HCT116 (cell line): ENCODE data around the gene RAB40C. TPM values are rescaled to one million over a fixed set of nuclear protein-coding genes. Genes with fewer than 3 reads are reported as not detected.

ENCODE experiments used
- ATAC-seq: fragments of 200-7000 bp; cut with Tn5 transposase; 2 replicates; pipeline ENCODE4 v1.9.1; 2020; ENCODE audit warnings: mild to moderate bottlenecking, moderate library complexity
- BruUV-seq: library from RNA; stranded (reverse); fragments of 400-500 nt; replicated peaks from 2 replicates; lab custom pipeline; 2021; lab: Mats Ljungman, UMichigan
- CTCF ChIA-PET: fragments of 300-600 bp; sonication (Branson Sonifier 250); formaldehyde crosslinking; loops from one replicate; lab custom pipeline; 2021; ENCODE audit warnings: antibody characterized with exemption; lab: Charles Lee
- POLR2A ChIA-PET: fragments of 300-600, 350-600 bp; sonication (Branson Sonifier 250); formaldehyde crosslinking; loops from one replicate; lab custom pipeline; 2021; ENCODE audit warnings: antibody characterized with exemption; lab: Charles Lee
- RAD21 ChIA-PET, 2 experiments: fragments of 300-600 bp; sonication (Branson Sonifier 250); formaldehyde crosslinking; loops; one replicate each; lab custom pipeline; 2023; ENCODE audit warnings: low total read pairs in 2 of 2; ENCODE audit not compliant: uncharacterized antibody in 2 of 2, unreplicated experiment in 2 of 2, low non-redundant PET in 1 of 2; lab: Charles Lee
- DNase-seq: peaks from one replicate; pipeline ENCODE4 v3.0.0-alpha.2; 2010; ENCODE audit warnings: low read depth, low spot score
- H2AFZ ChIP-seq: fragments of 200-600 bp; shearing (Covaris generic), sonication (generic); 2 replicates; pipeline ENCODE4 v1.6.1; 2017; ENCODE audit warnings: low read depth, mixed run types, mixed read lengths, antibody characterized with exemption, low read length; ENCODE audit not compliant: poor library complexity, severe bottlenecking
- H3K27ac ChIP-seq: 2 replicates; pipeline ENCODE4 v1.5.1; 2012; ENCODE audit warnings: low read depth, low read length
- H3K27me3 ChIP-seq: fragments of 200-600 bp; sonication (generic); 2 replicates; pipeline ENCODE4 v1.6.1; 2016; ENCODE audit warnings: mixed run types, low read length, mixed read lengths; ENCODE audit not compliant: insufficient read depth
- H3K36me3 ChIP-seq, 2 experiments: fragments of 200-500 bp in 1 of 2; fragments of 200-600 bp in 1 of 2; sonication (Bioruptor generic) in 1 of 2; sonication (generic) in 1 of 2; 2 replicates each; pipeline versions ENCODE4 v1.5.1 to v1.6.1; 2014 to 2016; ENCODE audit warnings: low read length in 2 of 2, inconsistent platforms in 1 of 2, mixed read lengths in 1 of 2, mixed run types in 1 of 2; ENCODE audit not compliant: insufficient read depth in 2 of 2, control insufficient read depth in 1 of 2
- H3K4me1 ChIP-seq, 2 experiments: fragments of 200-600 bp in 1 of 2; sonication (generic) in 1 of 2; 2 replicates each; pipeline versions ENCODE4 v1.5.1 to v1.6.1; 2012 to 2017; ENCODE audit warnings: low read length in 2 of 2, inconsistent platforms in 1 of 2, mild to moderate bottlenecking in 1 of 2, mixed read lengths in 1 of 2, mixed run types in 1 of 2, moderate library complexity in 1 of 2; ENCODE audit not compliant: insufficient read depth in 2 of 2, control insufficient read depth in 1 of 2
- H3K4me2 ChIP-seq: fragments of 200-600 bp; sonication (generic); 2 replicates; pipeline ENCODE4 v1.6.1; 2017; ENCODE audit warnings: mixed run types, low read length, mixed read lengths
- H3K4me3 ChIP-seq, 2 experiments: fragments of 200-600 bp in 1 of 2; sonication (generic) in 1 of 2; replicated peaks in 1 of 2; 2 replicates each; pipeline ENCODE4 v1.5.1; 2011 to 2016; ENCODE audit warnings: low read length in 2 of 2, control low read depth in 1 of 2, low read depth in 1 of 2, mild to moderate bottlenecking in 1 of 2, mixed read lengths in 1 of 2, mixed run types in 1 of 2
- H3K79me2 ChIP-seq: fragments of 200-600 bp; sonication (generic); 2 replicates; pipeline ENCODE4 v1.6.1; 2017; ENCODE audit warnings: mild to moderate bottlenecking, mixed run types, low read length, moderate library complexity, mixed read lengths; ENCODE audit not compliant: insufficient read depth
- H3K9ac ChIP-seq: fragments of 200-600 bp; sonication (generic); 2 replicates; pipeline ENCODE4 v1.6.1; 2016; ENCODE audit warnings: low read length, mixed read lengths
- H3K9me2 ChIP-seq: fragments of 200-600 bp; sonication (generic), shearing (Covaris generic); 2 replicates; pipeline ENCODE4 v1.6.1; 2017; ENCODE audit warnings: mixed run types, mild to moderate bottlenecking, moderate library complexity; ENCODE audit not compliant: insufficient read depth
- H3K9me3 ChIP-seq, 2 experiments: fragments of 200-500 bp in 1 of 2; fragments of 200-600 bp in 1 of 2; sonication (Bioruptor generic) in 1 of 2; sonication (generic) in 1 of 2; 2 replicates each; pipeline ENCODE4 v1.6.1; 2014 to 2017; ENCODE audit warnings: low read length in 2 of 2, mixed read lengths in 2 of 2, inconsistent platforms in 1 of 2, low read depth in 1 of 2, mild to moderate bottlenecking in 1 of 2, mixed run types in 1 of 2, moderate library complexity in 1 of 2; ENCODE audit not compliant: control insufficient read depth in 1 of 2, insufficient read depth in 1 of 2
- H4K20me1 ChIP-seq: fragments of 200-600 bp; sonication (generic), shearing (Covaris generic); 2 replicates; pipeline ENCODE4 v1.6.1; 2017; ENCODE audit warnings: mixed run types, mild to moderate bottlenecking, moderate library complexity; ENCODE audit not compliant: insufficient read depth
- CBX3 ChIP-seq: IDR thresholded peaks from 2 replicates; pipeline ENCODE4 v1.6.1; 2012; ENCODE audit warnings: low read depth
- EGR1 ChIP-seq: IDR thresholded peaks from 2 replicates; pipeline ENCODE4 v1.6.1; 2012; ENCODE audit warnings: low read depth
- ELF1 ChIP-seq: IDR thresholded peaks from 2 replicates; pipeline ENCODE4 v1.6.1; 2012; ENCODE audit warnings: low read depth, borderline replicate concordance
- EZH2 ChIP-seq: fragments of 200-600 bp; sonication (generic); IDR thresholded peaks from 2 replicates; pipeline ENCODE4 v1.6.1; 2017; ENCODE audit warnings: antibody characterized with exemption, mixed run types
- EZH2phosphoT487 ChIP-seq: fragments of 200-600 bp; IDR thresholded peaks from 2 replicates; pipeline ENCODE4 v1.6.1; 2018; ENCODE audit warnings: antibody characterized with exemption, borderline replicate concordance
- FOSL1 ChIP-seq: IDR thresholded peaks from 2 replicates; pipeline ENCODE4 v1.6.1; 2012; ENCODE audit warnings: low read depth
- POLR2A ChIP-seq: IDR thresholded peaks from 2 replicates; pipeline ENCODE4 v1.7.0; 2011; ENCODE audit warnings: borderline replicate concordance; ENCODE audit not compliant: insufficient read depth, insufficient read length; ENCODE audit errors: extremely low read depth
- POLR2AphosphoS5 ChIP-seq: IDR thresholded peaks from 2 replicates; pipeline ENCODE4 v1.6.1; 2011; ENCODE audit warnings: mild to moderate bottlenecking, low read depth, low read length, moderate library complexity
- RAD21 ChIP-seq: IDR thresholded peaks from 2 replicates; pipeline ENCODE4 v1.6.1; 2012; ENCODE audit warnings: low read depth, mild to moderate bottlenecking
- TCF7L2 ChIP-seq: IDR thresholded peaks from 2 replicates; pipeline ENCODE4 v1.7.0; 2011; ENCODE audit warnings: borderline replicate concordance, inconsistent platforms; ENCODE audit not compliant: insufficient read depth, insufficient read length; ENCODE audit errors: extremely low read depth
- YY1 ChIP-seq: IDR thresholded peaks from 2 replicates; pipeline ENCODE4 v1.6.1; 2011; ENCODE audit warnings: low read length, low read depth, moderate library complexity, mild to moderate bottlenecking; ENCODE audit not compliant: insufficient replicate concordance; ENCODE audit errors: extremely low read depth
- intact Hi-C: fragments of 100-400 bp; cut with micrococcal nuclease; formaldehyde crosslinking; loops from 2 replicates; pipeline ENCODE4 v1.10.0; 2022
- total RNA-seq: library from RNA; stranded (reverse); gene quantifications from one replicate; pipeline ENCODE4 v1.2.1, GENCODE V29; 2021; ENCODE audit not compliant: unreplicated experiment
- TF ChIP-seq, protein P1 (sequence below), 3 experiments: fragments of 200-600 bp in 1 of 3; sonication (generic) in 1 of 3; IDR thresholded peaks in 2 of 3; conservative IDR thresholded peaks in 1 of 3; 2 replicates each; pipeline ENCODE4 v1.5.1; 2012 to 2017; ENCODE audit warnings: low read depth in 2 of 3, low read length in 2 of 3, antibody characterized with exemption in 1 of 3, borderline replicate concordance in 1 of 3, control low read depth in 1 of 3, mild to moderate bottlenecking in 1 of 3, mixed read lengths in 1 of 3, mixed run types in 1 of 3, moderate library complexity in 1 of 3; ENCODE audit not compliant: insufficient read depth in 1 of 3

Gene RAB40C
- total RNA-seq, 1 experiment from 2014 or later = 14.1 TPM

DNA sequence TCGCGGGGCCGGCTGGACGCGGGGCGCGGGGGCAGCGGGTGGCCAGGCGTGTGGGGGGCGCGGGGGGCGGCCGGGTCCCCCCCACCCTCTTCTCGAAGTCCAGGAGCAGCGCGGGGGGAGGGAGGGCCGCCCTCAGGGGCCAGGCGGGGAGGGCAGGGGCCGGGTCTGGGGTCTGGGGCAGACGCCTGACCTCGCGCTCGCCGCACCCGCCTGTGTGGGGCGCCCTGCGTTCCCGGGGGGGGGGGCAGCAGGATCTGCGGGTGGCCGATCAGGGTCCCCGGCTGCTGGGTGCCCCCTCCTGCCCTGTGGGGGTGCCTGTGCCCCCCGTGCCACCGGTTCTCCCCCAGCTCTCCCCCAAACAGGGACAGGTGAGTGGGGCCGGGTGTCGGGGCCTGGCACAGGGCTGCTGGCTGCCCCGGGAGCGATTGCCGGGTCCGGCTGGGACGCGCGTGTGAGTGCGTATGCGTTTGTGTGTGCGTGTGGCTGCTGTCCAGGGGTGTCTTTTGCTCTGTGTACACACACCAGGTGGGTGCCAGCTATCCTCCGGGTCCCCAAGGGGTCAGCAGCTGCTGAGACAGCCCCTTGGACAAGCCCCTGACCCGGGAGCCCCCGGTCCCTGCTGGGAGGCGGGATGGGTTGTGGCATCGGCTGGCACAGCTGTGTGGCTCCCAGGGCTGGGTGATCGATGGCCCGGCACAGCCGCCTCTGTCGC, 29.0 kb upstream of the RAB40C start:
- Histone ChIP-seq H3K36me3 (no peaks in the 10 kb centered on the region), H3K27me3 (no peaks in the 10 kb centered on the region), H3K9me2 (no peaks in the 10 kb centered on the region)
- TF ChIP-seq YY1 (no peak), EZH2 (no peak), POLR2A (no peak), RAD21 (no peak), EZH2phosphoT487 (no peak), POLR2AphosphoS5 (no peak), TCF7L2 (no peak)
- TF ChIP-seq, all 23 proteins: peak for 0
- no peak for DNase-seq
- CTCF ChIA-PET = no interaction called here
- ATAC-seq = no peak
- Histone ChIP-seq H3K79me2 (no peaks in the 10 kb centered on the region), H3K4me3 (no peak overlapping the region), H3K9ac (no peak overlapping the region), H2AFZ (no peak overlapping the region), H4K20me1 (no peaks in the 10 kb centered on the region), H3K27ac (no peak overlapping the region), H3K4me2 (no peak overlapping the region), H3K4me1 (no peaks in the 10 kb centered on the region), H3K9me3 (no peaks in the 10 kb centered on the region)
- POLR2A ChIA-PET = no interaction called here
- RAD21 ChIA-PET = no interaction called here
- intact Hi-C loops = no loop called here
- no TSS peak for BruUV-seq

DNA sequence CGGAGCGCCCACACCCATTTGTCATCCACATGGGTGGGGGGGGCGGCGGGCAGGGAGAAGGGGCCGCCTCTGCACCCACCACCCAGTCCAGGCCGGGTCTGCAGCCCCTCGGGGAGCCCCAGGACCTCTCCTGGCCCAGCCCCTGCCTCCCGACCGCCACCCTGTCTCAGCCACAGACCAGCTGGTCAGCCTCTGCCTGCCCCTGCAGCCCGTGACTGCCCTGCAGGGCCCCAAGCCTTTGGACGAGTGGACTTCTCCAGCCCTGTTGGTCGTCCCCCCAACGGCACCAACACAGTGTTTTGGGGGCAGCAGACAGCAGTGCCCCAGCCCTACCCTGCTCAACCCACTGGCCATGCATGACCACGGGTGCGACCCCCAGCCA, 28.5 kb upstream of the RAB40C start:
- H3K36me3 ChIP-seq = no peaks in the 10 kb centered on the region
- no peaks in the 10 kb centered on the region for H4K20me1 ChIP-seq
- H3K4me3 ChIP-seq = no peak overlapping the region
- POLR2A ChIA-PET = no interaction called here
- H3K79me2 ChIP-seq = no peaks in the 10 kb centered on the region
- RAD21 ChIA-PET = no interaction called here
- H2AFZ ChIP-seq = no peak overlapping the region
- no peaks in the 10 kb centered on the region for H3K27me3 ChIP-seq
- no peak overlapping the region for H3K4me2 ChIP-seq
- no peaks in the 10 kb centered on the region for H3K9me2 ChIP-seq
- no peaks in the 10 kb centered on the region for H3K4me1 ChIP-seq
- H3K27ac ChIP-seq = no peak overlapping the region
- no TSS peak for BruUV-seq
- TF ChIP-seq EGR1 = no peak
- TF ChIP-seq, protein P1, sequence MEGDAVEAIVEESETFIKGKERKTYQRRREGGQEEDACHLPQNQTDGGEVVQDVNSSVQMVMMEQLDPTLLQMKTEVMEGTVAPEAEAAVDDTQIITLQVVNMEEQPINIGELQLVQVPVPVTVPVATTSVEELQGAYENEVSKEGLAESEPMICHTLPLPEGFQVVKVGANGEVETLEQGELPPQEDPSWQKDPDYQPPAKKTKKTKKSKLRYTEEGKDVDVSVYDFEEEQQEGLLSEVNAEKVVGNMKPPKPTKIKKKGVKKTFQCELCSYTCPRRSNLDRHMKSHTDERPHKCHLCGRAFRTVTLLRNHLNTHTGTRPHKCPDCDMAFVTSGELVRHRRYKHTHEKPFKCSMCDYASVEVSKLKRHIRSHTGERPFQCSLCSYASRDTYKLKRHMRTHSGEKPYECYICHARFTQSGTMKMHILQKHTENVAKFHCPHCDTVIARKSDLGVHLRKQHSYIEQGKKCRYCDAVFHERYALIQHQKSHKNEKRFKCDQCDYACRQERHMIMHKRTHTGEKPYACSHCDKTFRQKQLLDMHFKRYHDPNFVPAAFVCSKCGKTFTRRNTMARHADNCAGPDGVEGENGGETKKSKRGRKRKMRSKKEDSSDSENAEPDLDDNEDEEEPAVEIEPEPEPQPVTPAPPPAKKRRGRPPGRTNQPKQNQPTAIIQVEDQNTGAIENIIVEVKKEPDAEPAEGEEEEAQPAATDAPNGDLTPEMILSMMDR (IDR thresholded peaks at IDR 0.05 in 2 of 3, conservative IDR thresholded peaks at IDR 0.05 in 1 of 3; ENCODE audit: borderline replicate concordance in 1 of 3, insufficient read depth in 1 of 3, low read depth in 2 of 3, low read length in 2 of 3) = no peak
- no peak for TF ChIP-seq CBX3
- TF ChIP-seq FOSL1 = no peak
- no peak for TF ChIP-seq ELF1
- TF ChIP-seq, all 23 proteins: peak for 0
- intact Hi-C loops = no loop called here
- H3K9me3 ChIP-seq = no peaks in the 10 kb centered on the region
- CTCF ChIA-PET = no interaction called here
- ATAC-seq (no peak), DNase-seq (no peak)
- no peak overlapping the region for H3K9ac ChIP-seq
